Fibroblast of skin of right quadriceps (primary cell): ENCODE measurements around the gene LDB3.
"Not testable (repeated sequence)": the region's sequence is repeated elsewhere in the genome, so short reads cannot be mapped to it uniquely, and the experiment has no call there.

Experiments used
- DNase-seq: peaks from one replicate; pipeline ENCODE4 v3.0.0-alpha.2; 2013

LDB3 gene, protein sequence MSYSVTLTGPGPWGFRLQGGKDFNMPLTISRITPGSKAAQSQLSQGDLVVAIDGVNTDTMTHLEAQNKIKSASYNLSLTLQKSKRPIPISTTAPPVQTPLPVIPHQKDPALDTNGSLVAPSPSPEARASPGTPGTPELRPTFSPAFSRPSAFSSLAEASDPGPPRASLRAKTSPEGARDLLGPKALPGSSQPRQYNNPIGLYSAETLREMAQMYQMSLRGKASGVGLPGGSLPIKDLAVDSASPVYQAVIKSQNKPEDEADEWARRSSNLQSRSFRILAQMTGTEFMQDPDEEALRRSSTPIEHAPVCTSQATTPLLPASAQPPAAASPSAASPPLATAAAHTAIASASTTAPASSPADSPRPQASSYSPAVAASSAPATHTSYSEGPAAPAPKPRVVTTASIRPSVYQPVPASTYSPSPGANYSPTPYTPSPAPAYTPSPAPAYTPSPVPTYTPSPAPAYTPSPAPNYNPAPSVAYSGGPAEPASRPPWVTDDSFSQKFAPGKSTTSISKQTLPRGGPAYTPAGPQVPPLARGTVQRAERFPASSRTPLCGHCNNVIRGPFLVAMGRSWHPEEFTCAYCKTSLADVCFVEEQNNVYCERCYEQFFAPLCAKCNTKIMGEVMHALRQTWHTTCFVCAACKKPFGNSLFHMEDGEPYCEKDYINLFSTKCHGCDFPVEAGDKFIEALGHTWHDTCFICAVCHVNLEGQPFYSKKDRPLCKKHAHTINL

DNA sequence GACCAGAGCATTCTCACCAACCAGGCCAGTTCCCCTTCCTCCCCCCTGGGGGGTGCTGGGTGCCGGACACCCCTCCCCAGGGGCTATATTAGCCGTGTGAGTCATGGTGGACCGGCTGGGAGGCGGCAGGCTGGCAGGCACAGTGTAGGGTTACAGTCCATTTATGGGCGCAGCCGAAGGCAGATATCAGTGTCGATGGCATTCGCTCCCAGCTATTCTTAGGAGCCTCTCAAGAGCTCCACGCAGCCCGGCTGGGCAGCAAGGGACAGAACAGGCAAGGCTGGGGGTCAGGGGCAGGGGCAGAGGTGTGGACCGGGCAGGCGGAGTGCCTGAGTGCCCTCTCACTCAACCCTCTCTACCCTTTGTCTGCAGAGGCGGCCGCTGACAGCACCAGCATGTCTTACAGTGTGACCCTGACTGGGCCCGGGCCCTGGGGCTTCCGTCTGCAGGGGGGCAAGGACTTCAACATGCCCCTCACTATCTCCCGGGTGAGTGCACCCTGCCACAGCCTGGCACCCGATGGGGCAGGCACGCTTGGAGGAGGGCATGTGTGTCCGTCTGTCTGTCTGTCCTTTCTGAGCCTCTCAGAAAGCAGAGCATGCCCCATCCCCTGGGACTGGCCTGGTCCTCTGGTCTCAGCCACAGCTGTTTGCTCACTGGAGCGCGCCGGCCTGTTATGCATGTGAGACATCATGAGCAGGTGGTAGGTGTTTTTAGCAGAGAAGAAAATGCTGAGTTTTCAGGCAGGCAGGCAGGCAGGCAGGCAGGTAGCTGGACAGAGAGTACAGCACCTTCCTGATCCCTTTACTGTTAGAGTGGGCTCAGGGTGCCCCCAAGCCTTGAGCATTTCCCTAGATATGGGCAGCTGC lies at the start of gene LDB3:
Gene LDB3 (plus strand): TSS at position 215 of the 869 bp plus-strand sequence. CDS start 181 bp downstream, at position 396.
- DNase-seq, result peak; percentile 73

DNA sequence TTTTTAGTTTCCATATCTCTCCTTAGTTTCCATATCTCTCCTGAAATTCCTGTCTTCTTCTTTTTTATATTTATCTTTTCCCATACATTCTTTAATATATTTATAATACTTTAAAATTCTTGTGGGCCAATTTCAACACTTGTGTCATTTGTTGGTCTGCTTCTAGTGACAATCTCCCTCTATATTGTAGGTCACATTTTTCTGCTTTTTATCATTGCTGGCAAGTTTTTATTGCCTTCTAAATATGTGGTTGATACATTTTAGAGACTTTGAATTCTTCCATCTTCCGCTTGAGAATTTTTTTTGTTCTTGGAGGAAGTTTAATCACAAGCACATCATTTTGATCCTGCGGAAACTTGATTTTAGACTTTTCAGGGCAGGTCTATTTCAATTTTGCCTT lies 40.0 kb upstream of the LDB3 start:
- no peak for DNase-seq

DNA sequence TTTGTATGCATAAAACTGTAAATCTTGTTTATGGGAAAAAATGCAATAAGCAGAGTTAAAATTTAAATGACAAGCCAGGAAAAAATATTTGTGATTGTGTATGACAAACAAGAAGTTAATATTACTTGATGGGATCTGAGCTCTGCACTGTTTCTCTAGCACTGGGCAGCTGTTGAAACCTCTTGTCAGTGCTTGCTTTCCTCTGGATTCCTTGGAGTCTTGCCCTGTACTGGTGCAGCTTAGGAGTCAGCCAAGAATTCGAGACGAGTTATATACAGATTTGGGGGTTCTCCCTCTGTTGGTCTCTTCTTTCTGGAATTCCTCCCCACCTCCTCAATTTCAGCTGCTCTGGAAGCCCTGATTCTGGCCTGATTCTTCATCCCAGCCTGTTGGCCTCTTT lies 38.2 kb upstream of the LDB3 start:
- DNase-seq, result no peak

DNA sequence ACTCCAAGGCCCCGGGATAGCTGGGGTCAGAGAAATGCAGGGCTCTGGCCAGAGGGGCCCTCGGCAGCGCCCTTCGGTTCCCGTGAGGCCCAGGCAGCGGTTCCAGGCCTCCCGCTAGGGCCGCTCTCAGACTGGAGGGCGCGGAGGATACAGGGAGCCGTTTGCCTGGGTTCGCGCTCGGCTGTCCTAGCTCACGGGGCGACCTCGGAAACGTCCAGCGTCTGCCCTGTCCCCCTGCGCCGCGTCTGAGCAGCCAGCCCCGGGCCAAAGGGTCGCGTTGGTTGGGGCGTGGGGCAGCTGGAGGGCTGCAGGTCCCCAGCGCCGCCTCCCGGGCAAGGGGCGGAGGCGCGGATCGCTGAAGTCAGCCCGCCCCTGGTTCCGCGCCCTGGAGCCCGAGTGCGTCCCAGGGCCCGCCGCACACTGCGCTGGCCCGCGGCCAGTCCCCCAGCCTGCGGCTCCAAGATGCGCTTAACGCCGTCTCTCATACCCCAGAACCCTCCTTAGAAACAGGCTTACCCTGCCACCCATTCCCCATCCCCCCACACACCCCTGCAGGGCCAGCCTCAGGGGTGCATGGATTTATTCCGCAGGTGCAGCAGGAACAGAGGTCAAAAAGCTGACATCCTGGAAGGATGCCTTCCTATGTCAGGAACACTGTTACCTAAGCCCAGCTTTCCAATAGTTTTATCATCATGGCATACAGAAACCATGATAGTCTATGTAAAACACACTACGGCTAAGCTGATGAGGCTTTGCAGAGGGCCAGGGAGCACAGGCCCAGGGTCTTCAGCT lies 36.1 kb upstream of the LDB3 start:
- peak; percentile 16 for DNase-seq

DNA sequence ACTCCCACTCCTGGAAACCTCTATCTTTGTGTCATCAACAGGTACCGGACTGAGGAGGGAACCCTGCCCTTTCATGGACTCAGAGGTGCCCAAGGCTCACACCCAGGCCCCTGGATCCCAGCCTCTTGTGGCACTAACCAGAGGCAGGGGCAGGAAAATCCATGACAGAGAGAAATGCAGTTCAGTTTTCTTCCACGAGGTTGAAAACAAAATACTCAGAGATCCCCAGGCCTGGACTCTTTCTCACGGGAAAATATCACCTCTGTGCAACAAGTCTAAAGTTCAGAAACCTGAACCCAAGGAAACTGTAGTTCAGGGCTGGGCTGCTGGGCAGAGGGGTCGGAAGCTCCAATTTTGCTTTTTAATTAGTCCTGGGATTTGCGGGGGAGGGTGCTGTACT lies 35.4 kb upstream of the LDB3 start:
- DNase-seq, result no peak

DNA sequence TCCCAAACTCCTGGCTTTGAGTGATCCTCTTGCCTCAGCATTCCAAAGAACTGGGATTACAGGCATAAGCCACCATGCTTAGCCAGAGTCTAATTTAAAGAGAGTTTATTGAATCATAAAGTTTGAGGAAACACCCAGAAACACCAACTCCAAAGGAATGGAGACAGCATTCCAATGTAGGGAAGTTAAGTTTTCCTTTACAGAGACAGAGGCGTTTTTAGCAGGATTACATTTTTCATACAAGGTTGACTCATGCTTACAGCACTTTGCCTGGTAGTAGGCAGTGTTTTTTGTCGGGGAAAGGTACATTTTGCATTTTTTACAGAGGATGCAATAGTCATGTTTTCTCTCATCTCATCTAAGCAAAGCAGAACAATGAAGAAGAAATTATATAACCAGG lies 32.9 kb upstream of the LDB3 start:
- peak; percentile 91 for DNase-seq

DNA sequence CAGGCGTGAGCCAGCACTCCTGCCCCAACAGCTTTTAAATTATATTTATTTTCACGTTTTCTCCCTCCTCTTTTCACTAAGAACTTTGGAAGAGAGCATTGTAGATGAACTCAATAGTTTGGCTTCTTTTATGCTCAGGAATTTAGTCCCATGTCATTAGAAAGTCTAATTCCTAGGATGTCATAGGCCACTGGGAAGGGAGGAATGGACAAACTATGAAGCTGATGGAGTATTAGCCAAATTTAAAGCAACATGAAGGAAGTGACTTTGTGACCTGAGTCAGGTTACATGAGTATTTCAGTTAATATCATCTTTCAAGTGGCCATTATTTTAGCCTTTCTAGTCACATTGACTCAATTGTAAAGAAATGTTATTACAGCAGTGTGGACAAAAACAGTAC lies 32.0 kb upstream of the LDB3 start:
- DNase-seq, result no peak

DNA sequence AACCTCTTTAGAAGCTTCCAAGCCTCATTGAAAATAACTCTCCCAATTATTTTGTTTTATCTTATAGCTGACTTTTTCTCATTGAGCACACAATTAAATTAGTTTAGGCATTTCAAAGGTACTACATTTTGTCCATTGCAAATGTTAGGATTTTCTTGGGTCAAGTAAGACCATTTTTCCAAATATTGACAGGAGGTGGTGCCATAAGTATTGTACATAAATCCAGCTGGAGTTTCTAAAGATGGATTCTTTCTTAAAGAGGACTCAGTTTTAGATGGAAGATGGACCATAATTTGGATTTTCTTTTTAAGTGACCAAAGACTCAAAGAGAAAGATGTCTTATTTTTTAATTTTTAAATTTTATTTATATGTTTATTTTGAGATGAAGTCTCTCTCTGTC lies 26.3 kb upstream of the LDB3 start:
- no peak for DNase-seq

DNA sequence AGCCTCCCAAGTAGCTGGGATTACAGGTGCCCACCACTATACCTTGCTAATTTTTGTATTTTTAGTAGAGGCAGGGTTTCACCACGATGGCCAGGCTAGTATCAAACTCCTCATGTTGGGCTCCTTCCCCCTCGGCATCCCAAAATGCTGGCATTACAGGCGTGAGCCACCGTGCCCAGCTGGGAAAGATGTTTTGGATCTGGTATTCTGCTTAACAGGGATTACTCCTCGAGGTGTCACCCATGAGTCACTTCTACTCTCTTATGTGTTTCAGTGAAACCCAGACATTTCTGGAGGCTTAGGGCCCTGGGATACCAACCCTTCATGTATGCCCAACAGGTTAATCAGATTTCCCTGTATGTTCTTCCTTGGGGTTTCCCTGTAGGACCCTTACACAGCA lies 25.8 kb upstream of the LDB3 start:
- DNase-seq, result peak; percentile 25

DNA sequence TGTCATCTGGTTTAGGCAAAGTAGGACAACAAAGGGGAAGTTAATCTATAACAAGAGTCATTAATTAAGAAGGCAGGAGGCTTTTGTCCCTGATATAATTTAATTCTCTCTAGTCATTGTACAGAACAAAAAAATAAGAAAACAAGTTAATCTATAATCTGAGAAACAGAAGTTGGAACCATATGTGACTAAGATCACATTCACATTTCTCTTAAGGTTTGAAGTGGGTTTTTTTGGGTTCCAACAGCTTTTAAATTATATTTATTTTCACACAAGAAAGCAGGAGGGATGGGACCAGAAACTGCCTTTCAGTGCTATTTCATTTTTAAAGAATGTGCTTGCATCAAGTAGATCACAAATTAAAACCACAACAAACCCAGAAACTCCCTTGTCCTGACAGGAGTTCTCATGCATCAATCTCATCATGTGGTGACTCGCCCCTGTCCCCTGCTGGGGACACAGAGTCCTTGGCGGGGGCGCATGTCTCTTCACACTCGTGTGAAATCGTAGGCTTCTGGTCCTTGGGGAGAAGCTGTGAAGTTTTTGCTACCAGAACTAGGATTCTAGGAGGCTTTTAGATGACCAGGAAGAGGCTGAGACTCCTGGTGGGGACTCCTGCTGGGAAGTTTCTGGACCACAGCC lies 24.0 kb upstream of the LDB3 start:
- DNase-seq, result peak; percentile 61

DNA sequence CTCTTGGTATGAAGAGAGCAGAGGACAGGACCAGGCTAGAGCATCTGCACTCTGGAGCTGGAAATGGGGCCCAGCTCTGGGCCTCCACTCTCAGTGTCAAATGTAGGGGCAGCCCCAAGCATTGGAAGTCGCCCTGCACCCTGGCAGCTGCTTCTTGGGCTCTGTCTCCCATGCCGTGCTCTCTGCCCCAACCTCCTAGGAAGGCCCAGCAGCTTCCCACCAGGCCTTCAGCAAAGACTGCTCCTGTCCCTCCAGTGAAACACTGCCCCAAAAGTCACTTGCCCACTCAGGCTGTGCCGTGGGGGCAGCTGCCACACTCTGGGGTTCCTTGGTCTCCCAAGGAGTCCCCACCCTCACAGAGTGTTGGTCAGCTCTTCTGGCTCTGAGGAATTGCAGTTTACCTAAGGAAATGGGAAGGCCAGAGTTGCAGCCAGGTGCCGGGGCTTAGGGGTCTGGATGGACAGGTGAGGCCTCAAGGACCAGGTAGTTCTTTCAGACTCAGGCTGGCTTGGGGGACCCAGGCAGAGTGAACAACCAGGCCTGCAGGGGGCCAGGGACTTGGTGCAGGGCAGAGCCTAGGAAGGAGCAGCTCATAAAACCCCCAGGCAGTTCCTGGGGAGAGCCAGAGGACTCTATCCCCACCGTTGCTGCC lies 23.4 kb upstream of the LDB3 start:
- DNase-seq, result no peak

DNA sequence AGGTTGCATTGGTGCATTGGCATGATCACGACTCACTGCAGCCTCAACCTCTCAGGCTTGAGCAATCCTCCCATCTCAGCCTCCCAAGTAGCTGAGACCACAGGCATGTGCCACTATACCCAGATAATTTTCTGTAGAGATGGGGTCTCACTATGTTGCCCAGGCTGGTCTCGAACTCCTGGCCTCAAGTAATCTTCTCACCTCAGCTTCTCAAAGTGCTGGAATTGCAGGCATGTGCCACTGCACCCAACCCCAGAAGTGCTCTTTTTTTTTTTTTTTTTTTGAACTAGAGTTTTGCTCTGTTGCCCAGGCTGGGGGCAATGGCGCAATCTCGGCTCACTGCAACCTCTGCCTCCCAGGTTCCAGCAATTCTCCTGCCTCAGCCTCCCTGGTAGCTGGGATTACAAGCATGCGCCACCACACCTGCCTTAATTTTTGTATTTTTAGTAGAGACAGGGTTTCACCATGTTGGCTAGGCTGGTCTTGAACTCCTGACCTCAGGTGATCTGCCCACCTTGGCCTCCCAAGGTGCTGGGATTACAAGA lies 22.6 kb upstream of the LDB3 start:
- not testable (repeated sequence) for DNase-seq

DNA sequence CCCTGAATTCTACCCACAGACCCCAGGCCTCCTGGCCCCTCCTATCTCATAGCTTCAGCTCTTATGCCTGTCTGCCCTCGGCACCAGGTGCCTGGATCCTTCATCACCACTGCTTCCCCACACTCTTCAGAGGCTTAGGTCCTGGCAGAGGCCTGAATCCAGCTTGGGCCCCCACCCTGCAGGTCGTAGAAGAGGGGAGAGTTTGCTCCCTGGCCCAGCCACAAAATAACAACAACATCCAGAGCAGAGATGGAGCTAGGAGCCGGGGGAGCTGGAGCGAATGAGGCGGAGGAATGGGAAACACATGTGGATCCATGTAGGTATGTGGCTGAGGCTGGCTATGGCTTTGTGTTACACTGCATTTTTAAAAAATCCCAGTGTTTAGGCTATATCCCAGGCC lies 21.8 kb upstream of the LDB3 start:
- no peak for DNase-seq

DNA sequence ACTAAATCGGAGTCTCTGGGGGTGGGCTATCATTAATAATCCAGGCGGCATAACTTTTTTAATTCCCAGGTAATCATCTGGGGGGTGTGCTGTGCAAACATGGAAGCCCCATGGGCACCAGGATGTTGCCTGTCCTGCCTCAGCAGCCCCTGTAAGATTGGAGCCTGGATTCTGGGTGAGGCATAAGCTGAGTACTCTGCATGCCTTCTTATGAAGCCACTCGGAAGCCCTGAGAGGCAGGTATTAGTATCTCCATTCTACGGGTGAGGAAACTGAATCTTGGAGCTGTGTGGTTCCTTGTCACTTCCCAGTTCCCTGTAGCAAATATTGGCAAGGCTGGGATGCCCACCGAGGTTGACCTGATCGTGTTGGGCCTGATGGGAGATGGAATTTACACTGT lies 21.4 kb upstream of the LDB3 start:
- no peak for DNase-seq

DNA sequence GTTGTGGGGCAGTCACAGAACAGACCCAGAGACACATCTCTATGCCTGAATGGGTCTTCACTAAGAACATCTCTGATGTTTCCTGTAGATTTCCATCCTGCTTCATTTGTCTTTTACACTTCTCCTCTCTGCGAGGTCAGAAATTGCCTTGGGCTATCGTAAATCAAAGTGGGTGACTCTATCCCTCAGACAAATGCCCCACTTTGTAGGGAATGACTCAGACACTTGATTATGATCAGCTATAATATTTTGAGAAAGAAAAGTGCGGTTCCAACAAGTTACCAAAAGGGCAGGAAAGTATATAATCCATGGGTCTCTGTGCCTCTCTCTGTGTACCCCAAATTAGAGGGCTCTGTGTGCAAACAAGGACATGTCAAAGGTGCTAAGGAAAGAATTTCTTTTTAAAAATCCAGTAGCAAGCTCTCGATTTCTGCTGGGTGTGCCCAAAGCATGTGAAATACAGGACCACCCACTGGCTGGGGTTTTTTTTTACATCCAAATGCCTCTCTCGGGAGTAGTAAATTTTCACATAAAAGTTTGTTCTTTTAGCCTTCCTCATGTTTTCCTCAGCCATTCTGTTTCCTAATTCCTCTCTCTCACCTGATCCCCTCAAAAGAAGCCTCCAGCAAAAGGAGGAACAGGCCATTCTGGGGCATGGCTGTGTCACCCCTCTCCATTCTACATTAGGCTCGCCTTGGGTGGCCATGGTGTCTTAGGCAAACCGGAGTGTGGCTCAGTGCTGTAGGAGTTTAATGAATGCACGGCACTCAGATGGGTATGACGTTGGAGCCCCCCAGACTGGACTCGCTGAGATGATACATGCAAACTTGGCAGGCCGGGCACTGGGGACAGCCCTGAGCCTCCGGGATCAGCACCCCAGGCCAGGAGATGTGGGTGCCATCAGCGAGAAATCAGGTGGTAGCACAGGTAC lies 20.3 kb upstream of the LDB3 start:
- peak; percentile 65 for DNase-seq

DNA sequence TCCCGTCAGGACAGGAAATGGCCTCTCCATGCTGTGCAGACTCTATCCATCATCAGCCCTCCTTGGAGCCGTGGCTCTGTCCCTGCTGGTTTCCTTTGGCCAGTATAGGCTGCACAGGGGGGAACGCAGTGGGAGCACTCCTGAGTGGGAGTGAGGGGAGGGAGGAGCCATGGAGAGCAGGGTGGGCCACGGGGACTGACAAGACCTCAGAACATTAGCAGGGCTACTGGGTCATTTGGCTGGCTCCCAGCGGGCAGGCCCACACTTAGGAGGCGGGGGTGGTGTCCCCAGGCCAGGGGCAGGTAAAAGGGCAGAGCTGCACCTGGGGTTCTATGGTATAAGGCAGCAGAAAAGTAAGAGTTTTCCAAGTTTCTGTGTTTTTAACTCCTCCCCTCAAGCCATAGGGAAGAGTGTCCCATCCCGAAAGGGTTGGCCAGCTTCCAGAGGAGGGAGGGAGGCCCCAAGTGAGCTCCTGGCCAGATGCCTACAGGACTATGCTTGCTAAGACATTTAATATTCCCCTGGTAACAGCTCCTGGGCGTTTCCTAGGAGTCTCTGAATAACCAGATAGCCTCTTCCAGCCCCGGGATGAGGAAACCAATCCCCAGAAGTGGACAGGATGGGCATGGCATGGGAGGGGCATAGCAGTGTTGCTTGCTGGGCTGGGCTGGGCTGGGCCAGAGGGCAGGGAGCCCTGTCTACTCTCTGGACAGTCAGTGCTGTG lies 19.4 kb upstream of the LDB3 start:
- DNase-seq, result peak; percentile 65

DNA sequence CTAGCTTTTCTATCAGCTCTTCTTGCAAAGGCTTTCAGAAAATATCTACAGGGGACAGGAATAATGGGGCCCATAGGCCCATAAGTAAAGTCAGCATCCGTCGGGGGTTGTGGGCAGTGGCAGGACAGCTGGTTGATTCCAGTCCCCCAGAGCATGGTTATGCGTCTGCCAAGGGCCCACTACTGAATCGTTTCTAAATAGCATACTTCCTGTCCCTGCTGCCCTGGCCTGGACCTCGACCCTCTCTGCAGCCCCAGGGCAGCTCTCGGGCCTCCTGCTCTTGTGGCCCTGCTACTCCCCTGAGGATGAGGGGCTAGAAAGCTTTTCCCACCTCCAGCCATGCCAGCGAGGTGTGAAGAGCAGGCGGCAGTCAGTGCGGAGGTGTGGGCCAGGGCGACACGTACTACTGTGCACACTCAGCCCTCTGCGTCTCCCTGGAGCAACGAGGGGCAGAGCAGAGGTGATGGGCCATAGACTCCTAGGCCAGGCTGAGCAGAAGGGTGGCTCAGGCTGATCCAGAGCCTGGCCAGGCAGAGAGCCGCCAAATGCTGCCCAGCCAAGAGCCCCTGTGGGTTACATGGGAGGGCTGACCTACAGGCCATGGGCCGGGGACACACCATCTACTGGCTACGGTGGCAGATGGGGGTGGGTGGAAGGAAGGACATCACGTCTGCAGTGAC lies 18.7 kb upstream of the LDB3 start:
- no peak for DNase-seq

DNA sequence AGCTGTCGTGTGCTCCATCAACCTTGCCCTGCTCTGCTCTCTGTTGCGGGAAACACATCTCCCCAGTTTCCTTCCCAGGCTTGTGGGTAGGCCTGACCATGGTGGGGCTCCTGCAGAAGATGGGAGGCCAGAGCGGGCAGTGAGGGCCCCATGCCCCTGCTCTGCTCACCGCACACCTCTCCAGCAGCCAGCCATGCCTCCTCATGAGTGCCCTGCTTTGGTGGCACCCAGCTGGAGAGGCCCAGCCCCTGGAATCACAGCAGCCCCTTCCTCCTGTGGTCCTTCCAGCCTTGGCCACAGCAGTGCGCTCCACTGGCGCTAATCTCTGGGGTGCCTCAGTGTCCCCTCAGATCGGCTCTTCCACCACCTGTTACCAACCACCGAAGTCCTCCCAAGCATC lies 18.2 kb upstream of the LDB3 start:
- DNase-seq, result no peak

DNA sequence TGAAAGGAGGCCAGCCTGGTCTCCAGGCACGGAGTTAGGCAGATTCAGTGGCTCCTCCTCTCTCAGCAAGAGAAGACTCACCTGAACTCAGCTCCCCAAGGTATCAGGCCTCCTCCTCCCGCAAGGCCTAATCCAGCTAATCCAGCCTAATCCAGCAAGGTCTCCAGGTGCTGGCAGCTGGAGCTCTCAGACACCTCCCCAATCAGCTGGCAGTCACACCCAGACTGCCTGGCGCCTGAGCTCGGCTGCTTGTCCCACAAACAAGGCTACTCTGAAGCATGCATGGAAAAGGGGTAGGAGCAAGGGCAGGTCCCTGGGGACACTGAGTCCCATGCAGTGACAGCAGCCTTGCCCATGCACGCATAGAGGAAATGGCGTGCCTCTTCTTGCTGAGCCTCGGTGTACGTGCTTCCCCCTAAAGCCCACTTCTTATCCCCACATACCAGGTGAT lies 17.3 kb upstream of the LDB3 start:
- no peak for DNase-seq
